Immature natural killer cell (primary cell): ENCODE results near the gene SQOR. TPM values are rescaled to one million over a fixed set of nuclear protein-coding genes. Genes with fewer than 3 reads are reported as not detected.

ENCODE experiments used
- DNase-seq, 3 donors: peaks; one replicate each; pipeline ENCODE4 v3.0.0; 2022; ENCODE audit warnings: mixed read lengths in 1 of 3
- H3K27ac Mint-ChIP-seq, 6 donors: one replicate each; pipeline ENCODE4 v1.8.0; 2020; ENCODE audit warnings: mixed read lengths in 6 of 6, mild to moderate bottlenecking in 5 of 6, inconsistent platforms in 4 of 6, moderate library complexity in 3 of 6
- H3K27me3 Mint-ChIP-seq, 3 donors: one replicate each; pipeline ENCODE4 v1.8.0; 2020 to 2021; ENCODE audit warnings: low read depth in 3 of 3, mild to moderate bottlenecking in 3 of 3, mixed read lengths in 3 of 3, moderate library complexity in 3 of 3, inconsistent platforms in 1 of 3
- H3K36me3 Mint-ChIP-seq, 3 donors: one replicate each; pipeline ENCODE4 v1.8.0; 2020; ENCODE audit warnings: mixed read lengths in 3 of 3, inconsistent platforms in 2 of 3, mild to moderate bottlenecking in 2 of 3
- H3K4me1 Mint-ChIP-seq, 2 donors: one replicate each; pipeline ENCODE4 v1.8.0; 2020; ENCODE audit warnings: inconsistent platforms in 2 of 2, mild to moderate bottlenecking in 2 of 2, mixed read lengths in 2 of 2, moderate library complexity in 1 of 2
- H3K4me3 Mint-ChIP-seq, 5 donors: one replicate each; pipeline ENCODE4 v1.8.0; 2020; ENCODE audit warnings: mild to moderate bottlenecking in 5 of 5, mixed read lengths in 5 of 5, inconsistent platforms in 3 of 5, moderate library complexity in 3 of 5
- H3K9me3 Mint-ChIP-seq, 6 donors: one replicate each; pipeline ENCODE4 v1.8.0; 2020; ENCODE audit warnings: mild to moderate bottlenecking in 6 of 6, mixed read lengths in 6 of 6, inconsistent platforms in 4 of 6, moderate library complexity in 3 of 6
- polyA plus RNA-seq, 3 donors: library from polyadenylated mRNA; unstranded; fragments of 300-500 nt; fragmentation: Illumina TruSeq; gene quantifications; one replicate each; pipeline ENCODE4 v1.2.3, GENCODE V29; 2021

SQOR gene
- 100 to 1,000 TPM in 1 of 3 donors, 10 to 100 TPM in 2; 73.6 to 114 (median 82.1) TPM for polyA plus RNA-seq

- H3K27me3 Mint-ChIP-seq, result peaks cover 2 to 5% (median 3%) of the 10 kb centered on the region in 3 donors
- peaks cover 42 to 45% of the 10 kb centered on the region in 2 donors for H3K4me1 Mint-ChIP-seq
- peak within 1 kb of the TSS; percentile 90 to 95 (median 92) for H3K27ac Mint-ChIP-seq
- no peaks in the 10 kb centered on the region for H3K9me3 Mint-ChIP-seq
- DNase-seq, result peak; percentile 64 to 69 (median 67)
- peaks cover 0 to 2% (median 0%) of the 10 kb centered on the region in 3 donors for H3K36me3 Mint-ChIP-seq
- peak within 1 kb of the TSS; percentile 95 to 99 (median 97) for H3K4me3 Mint-ChIP-seq
Observed at GRCh38 chr15:45634432-45635190, at the start of gene SQOR. Gene SQOR (plus strand): TSS chr15:45635029. CDS start chr15:45658924, 23,895 bp downstream.

GRCh38 chr15:45585069-45585791 is 49.6 kb upstream of the SQOR start:
- no peaks in the 10 kb centered on the region for H3K36me3 Mint-ChIP-seq
- H3K9me3 Mint-ChIP-seq, result no peaks in the 10 kb centered on the region
- H3K4me3 Mint-ChIP-seq, result peak overlapping the region in 4 of 5 donors; percentile 6 to 99 (median 94)
- no peak for DNase-seq
- peaks cover 10 to 14% (median 13%) of the 10 kb centered on the region in 3 donors for H3K27me3 Mint-ChIP-seq
- peak overlapping the region; percentile 98 to 100 (median 100) for H3K27ac Mint-ChIP-seq
- peaks cover 33 to 47% of the 10 kb centered on the region in 2 donors for H3K4me1 Mint-ChIP-seq

- Mint-ChIP-seq H3K27ac (peak overlapping the region; percentile 98 to 100 (median 100)), H3K27me3 (peaks cover 10 to 14% (median 13%) of the 10 kb centered on the region in 3 donors), H3K4me3 (peak overlapping the region; percentile 94 to 100 (median 96)), H3K9me3 (no peaks in the 10 kb centered on the region), H3K36me3 (no peaks in the 10 kb centered on the region), H3K4me1 (peaks cover 33 to 51% of the 10 kb centered on the region in 2 donors)
- no peak for DNase-seq
Observed at GRCh38 chr15:45586125-45586524, 48.7 kb upstream of the SQOR start.

GRCh38 chr15:45586601-45587094 is 48.2 kb upstream of the SQOR start:
- DNase-seq, result no peak
- peak overlapping the region; percentile 98 to 100 (median 100) for H3K27ac Mint-ChIP-seq
- peaks cover 33 to 51% of the 10 kb centered on the region in 2 donors for H3K4me1 Mint-ChIP-seq
- H3K4me3 Mint-ChIP-seq, result peak overlapping the region; percentile 94 to 100 (median 96)
- H3K27me3 Mint-ChIP-seq, result peaks cover 10 to 14% (median 13%) of the 10 kb centered on the region in 3 donors
- H3K36me3 Mint-ChIP-seq, result no peaks in the 10 kb centered on the region
- H3K9me3 Mint-ChIP-seq, result no peaks in the 10 kb centered on the region

- H3K27me3 Mint-ChIP-seq, result peaks cover 10 to 14% (median 13%) of the 10 kb centered on the region in 3 donors
- H3K4me1 Mint-ChIP-seq, result peaks cover 33 to 53% of the 10 kb centered on the region in 2 donors
Observed at GRCh38 chr15:45587095-45587862, 47.5 kb upstream of the SQOR start, which contains the start of gene BLOC1S6. Gene BLOC1S6 (plus strand): TSS chr15:45587379. CDS start chr15:45587444, 65 bp downstream.

GRCh38 chr15:45587863-45588170 is 47.0 kb upstream of the SQOR start:
- H3K9me3 Mint-ChIP-seq, result no peaks in the 10 kb centered on the region

More at GRCh38 chr15:45587095-45587862, 47.5 kb upstream of the SQOR start, which contains the start of gene BLOC1S6:
- H3K9me3 Mint-ChIP-seq, result no peaks in the 10 kb centered on the region
- H3K36me3 Mint-ChIP-seq, result no peaks in the 10 kb centered on the region
- DNase-seq, result peak; percentile 96 to 97 (median 96)
- H3K27ac Mint-ChIP-seq, result peak within 1 kb of the TSS; percentile 98 to 100 (median 100)
- H3K4me3 Mint-ChIP-seq, result peak within 1 kb of the TSS; percentile 94 to 100 (median 96)

GRCh38 chr15:45588219-45588875 is 46.5 kb upstream of the SQOR start:
- Mint-ChIP-seq H3K4me1 (peaks cover 36 to 60% of the 10 kb centered on the region in 2 donors), H3K4me3 (peak overlapping the region; percentile 94 to 100 (median 96)), H3K27me3 (peaks cover 9 to 14% (median 10%) of the 10 kb centered on the region in 3 donors), H3K27ac (peak overlapping the region; percentile 98 to 100 (median 100)), H3K9me3 (no peaks in the 10 kb centered on the region), H3K36me3 (no peaks in the 10 kb centered on the region)
- DNase-seq, result no peak

More at GRCh38 chr15:45587863-45588170, 47.0 kb upstream of the SQOR start:
- Mint-ChIP-seq H3K27me3 (peaks cover 10 to 14% (median 12%) of the 10 kb centered on the region in 3 donors), H3K4me1 (peaks cover 35 to 58% of the 10 kb centered on the region in 2 donors), H3K4me3 (peak overlapping the region; percentile 94 to 100 (median 96)), H3K36me3 (no peaks in the 10 kb centered on the region), H3K27ac (peak overlapping the region; percentile 98 to 100 (median 100))
- DNase-seq, result no peak

- Mint-ChIP-seq H3K4me1 (peaks cover 40 to 69% of the 10 kb centered on the region in 2 donors), H3K9me3 (no peaks in the 10 kb centered on the region), H3K4me3 (peak overlapping the region; percentile 31 to 100 (median 70)), H3K36me3 (no peaks in the 10 kb centered on the region), H3K27ac (peak overlapping the region; percentile 98 to 100 (median 100)), H3K27me3 (peaks cover 8 to 14% (median 9%) of the 10 kb centered on the region in 3 donors)
- DNase-seq, result no peak
Observed at GRCh38 chr15:45589256-45589655, 45.6 kb upstream of the SQOR start.

GRCh38 chr15:45594319-45594718 is 40.5 kb upstream of the SQOR start:
- peaks cover 4 to 16% (median 11%) of the 10 kb centered on the region in 3 donors for H3K36me3 Mint-ChIP-seq
- no peaks in the 10 kb centered on the region for H3K9me3 Mint-ChIP-seq
- H3K4me1 Mint-ChIP-seq, result peaks cover 9 to 48% of the 10 kb centered on the region in 2 donors
- no peak overlapping the region for H3K27ac Mint-ChIP-seq
- DNase-seq, result no peak
- H3K4me3 Mint-ChIP-seq, result no peak overlapping the region
- no peaks in the 10 kb centered on the region for H3K27me3 Mint-ChIP-seq

- H3K4me1 Mint-ChIP-seq, result peaks cover 7 to 42% of the 10 kb centered on the region in 2 donors
- no peak overlapping the region for H3K27ac Mint-ChIP-seq
- no peaks in the 10 kb centered on the region for H3K9me3 Mint-ChIP-seq
- peaks cover 4 to 16% (median 11%) of the 10 kb centered on the region in 3 donors for H3K36me3 Mint-ChIP-seq
- no peak for DNase-seq
- no peak overlapping the region for H3K4me3 Mint-ChIP-seq
- no peaks in the 10 kb centered on the region for H3K27me3 Mint-ChIP-seq
Observed at GRCh38 chr15:45594835-45595530, 39.8 kb upstream of the SQOR start.

GRCh38 chr15:45603881-45604280 is 30.9 kb upstream of the SQOR start:
- Mint-ChIP-seq H3K27me3 (no peaks in the 10 kb centered on the region), H3K4me1 (peaks cover 1 to 14% of the 10 kb centered on the region in 2 donors), H3K27ac (no peak overlapping the region), H3K4me3 (no peak overlapping the region), H3K36me3 (peaks cover 3 to 14% (median 6%) of the 10 kb centered on the region in 3 donors), H3K9me3 (no peaks in the 10 kb centered on the region)
- DNase-seq, result no peak

GRCh38 chr15:45604326-45604725 is 30.5 kb upstream of the SQOR start:
- peak overlapping the region in 3 of 6 donors; percentile 13 to 56 (median 26) for H3K27ac Mint-ChIP-seq
- peaks cover 1 to 14% of the 10 kb centered on the region in 2 donors for H3K4me1 Mint-ChIP-seq
- H3K9me3 Mint-ChIP-seq, result no peaks in the 10 kb centered on the region
- DNase-seq, result no peak
- H3K27me3 Mint-ChIP-seq, result no peaks in the 10 kb centered on the region
- H3K36me3 Mint-ChIP-seq, result peaks cover 3 to 14% (median 6%) of the 10 kb centered on the region in 3 donors
- H3K4me3 Mint-ChIP-seq, result no peak overlapping the region
